DMS153 (cell line): ENCODE results near the gene COL6A2.
"Not testable (repeated sequence)": the region's sequence is repeated elsewhere in the genome, so short reads cannot be mapped to it uniquely, and the experiment has no call there.

Experiments used
- DNase-seq: peaks from one replicate; lab custom pipeline; 2025; lab: John Stamatoyannopoulos, UW

The COL6A2 gene

DNA sequence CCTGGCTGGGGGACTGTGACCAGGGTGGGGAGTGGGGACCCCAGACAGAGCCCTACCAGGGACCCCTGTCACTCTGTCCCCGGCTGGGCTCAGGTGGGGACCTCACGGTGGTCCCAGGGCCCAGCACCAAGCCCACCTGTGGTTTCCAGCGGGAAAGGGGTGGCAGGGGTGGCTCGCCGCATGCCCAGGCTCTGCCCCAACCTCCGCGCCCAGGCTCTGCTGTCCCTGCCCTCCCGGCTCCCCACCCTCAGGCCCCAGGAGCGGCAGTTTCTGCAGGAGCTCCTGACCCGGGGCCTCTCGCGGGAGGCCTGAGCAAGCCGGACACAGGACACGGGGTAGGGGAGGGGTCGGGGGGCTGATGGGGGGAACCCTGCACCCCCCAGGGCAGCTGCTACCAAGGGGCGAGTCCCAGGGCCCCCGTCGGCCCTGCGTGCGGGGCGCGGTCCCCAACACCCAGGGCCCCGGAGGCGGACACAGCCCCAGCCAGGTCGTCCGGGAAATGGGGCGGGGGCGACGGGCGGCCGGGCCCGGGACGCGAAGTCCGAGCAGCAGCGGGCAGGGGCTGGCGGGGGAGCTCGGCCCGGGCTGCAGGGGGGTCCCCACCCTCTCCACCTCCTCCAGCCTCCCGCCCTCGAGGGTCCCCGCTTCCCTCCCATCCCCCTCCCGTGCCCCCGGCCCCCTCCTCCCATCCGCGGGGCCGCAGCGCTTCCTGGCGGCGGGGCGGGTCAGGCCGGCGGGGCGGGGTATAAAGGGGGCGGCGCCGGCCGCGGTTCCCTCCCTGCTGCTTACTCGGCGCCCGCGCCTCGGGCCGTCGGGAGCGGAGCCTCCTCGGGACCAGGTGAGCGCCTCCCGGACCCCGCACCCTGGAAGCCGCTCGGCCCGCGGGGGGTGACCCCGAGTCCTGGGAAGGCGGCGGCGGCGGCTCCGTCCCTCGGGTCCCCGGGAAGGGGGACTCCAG, at the start of gene COL6A2:
Gene COL6A2, plus strand, starts transcription at position 777 of the 958 bp plus-strand sequence.
- DNase-seq, result no peak

DNA sequence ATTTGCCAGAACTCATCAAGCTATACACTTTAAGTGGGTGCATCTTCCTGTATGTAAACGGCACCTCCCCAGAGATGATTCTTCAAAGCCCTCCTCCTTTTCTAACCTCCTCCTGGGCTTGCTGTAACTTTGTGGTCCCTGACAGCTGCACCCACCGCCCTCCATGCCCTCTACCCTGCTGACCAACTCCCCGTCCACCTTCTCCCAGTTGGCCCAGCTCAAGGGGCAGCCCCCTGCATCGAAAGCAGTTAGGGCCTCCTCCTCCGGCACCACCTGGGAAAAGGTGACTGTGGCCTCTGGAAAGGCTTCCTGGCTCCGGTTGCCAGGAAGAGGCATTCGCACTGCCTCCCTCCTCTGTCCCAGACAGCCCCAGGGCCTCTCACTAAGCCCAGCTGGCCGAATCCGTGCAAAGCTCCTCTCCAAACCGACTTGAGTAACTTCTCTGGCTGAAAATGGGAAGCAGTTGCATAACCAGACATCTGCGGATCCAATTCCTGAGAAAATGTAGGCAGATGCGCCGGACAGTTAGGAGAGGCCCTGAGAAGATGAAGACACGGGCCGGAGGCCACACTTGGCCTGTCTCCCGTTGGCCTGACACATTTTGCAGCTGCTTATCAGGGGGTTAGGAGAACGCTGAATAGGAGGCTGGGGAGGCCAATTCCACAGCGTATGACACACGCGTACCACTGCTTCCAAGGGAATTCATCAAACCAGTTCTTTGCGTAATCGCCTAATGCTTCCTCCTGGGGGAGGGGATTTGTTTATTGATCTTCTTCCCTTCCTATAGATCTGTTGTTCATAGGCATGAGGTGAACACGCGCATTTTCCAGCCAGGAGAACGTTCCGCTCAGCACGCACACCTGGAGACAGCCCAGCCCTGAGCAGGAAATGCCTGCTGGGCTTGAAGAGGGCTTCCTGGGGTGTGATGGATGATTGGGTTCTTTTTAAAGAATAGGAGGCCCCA, 48.7 kb upstream of the COL6A2 start:
- DNase-seq, result peak; percentile 22

DNA sequence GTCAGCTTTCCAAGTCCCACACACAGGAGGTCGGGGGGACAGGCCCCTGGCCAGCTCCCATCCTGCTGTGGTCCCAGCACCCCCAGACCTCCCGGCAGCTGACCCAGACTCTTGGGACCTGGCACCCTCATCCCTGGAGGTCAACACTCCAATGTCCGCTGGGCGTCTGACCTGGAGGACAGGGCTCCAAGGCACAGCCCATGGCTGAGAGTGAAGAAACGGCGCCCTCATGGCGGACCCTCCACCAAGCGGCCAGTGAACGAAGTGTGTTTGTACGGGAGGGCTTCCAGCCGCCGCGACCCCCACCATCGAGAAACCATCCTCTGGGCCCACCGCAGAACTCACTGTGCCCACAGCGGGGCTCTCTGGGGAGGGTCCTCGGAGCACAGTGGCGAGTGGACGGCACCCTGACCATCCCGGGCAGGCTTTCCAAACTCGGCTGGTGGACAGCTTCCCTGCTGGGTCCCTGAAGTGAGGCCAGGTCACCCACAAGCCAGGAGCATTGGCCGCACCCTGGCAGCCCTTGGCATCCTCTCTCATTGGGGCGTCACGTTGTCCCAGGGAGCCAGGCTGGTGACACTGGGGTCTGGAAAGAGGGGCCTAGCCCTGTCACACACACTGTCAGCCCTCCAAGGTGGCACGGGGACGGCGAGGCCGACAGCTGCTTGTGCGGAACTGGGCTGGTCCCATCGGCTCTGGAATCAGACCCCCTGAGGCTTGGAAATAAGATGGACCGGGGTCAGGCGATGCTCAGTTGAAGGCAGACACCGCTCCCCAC, 47.8 kb upstream of the COL6A2 start:
- DNase-seq, result no peak

DNA sequence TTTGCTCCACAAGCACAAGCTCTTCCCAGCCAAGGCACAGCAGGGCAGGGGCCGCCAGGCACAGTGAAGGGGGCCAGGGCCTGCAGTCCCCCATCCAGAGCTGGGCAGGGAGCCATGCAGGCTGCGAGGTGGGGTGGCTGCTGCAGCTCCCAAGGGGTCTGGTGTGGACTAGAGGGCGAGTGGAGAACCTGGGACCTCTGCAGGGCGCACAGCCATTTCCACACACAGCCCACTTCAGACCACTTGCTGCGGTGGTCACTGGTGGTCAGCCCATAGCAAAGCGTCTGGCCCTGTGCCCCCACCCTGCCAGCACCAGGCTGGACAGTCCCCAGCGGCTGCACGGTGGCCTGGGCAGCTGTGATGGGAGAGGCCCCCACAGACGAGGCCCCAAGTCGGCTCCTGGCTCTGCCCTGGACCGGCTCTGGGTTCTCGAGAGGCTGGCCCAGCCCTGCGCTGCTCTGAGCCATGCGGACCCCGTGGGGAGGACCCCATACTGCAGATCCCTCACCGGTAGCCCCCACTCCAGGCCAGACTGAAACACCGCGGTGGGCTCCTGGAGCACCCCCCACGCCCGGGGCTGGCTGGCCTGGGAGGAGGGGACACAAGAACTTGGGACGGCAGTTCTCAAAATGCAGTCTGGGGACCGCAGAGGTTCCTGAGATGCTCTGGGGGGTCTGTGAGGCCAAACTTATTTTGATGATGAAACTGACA, 47.1 kb upstream of the COL6A2 start:
- no peak for DNase-seq

DNA sequence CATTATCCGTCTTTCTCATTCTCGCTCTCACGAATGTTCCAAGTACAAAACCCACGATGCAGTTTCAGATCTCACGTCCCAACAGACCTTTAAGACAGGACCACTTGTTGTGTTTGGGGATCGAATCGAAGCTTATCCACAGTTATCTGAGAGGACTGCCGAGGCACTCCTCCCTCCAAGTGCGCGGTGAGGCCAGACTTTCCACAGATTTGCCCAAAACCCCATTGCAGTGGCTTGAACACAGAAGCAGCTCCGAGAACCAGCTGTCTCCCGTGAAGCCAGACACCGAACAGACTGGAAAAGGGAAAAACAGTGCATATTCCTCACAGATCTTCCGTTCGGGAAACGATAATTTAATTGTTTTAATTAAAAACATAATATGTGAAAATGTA, 46.5 kb upstream of the COL6A2 start:
- DNase-seq, result no peak

DNA sequence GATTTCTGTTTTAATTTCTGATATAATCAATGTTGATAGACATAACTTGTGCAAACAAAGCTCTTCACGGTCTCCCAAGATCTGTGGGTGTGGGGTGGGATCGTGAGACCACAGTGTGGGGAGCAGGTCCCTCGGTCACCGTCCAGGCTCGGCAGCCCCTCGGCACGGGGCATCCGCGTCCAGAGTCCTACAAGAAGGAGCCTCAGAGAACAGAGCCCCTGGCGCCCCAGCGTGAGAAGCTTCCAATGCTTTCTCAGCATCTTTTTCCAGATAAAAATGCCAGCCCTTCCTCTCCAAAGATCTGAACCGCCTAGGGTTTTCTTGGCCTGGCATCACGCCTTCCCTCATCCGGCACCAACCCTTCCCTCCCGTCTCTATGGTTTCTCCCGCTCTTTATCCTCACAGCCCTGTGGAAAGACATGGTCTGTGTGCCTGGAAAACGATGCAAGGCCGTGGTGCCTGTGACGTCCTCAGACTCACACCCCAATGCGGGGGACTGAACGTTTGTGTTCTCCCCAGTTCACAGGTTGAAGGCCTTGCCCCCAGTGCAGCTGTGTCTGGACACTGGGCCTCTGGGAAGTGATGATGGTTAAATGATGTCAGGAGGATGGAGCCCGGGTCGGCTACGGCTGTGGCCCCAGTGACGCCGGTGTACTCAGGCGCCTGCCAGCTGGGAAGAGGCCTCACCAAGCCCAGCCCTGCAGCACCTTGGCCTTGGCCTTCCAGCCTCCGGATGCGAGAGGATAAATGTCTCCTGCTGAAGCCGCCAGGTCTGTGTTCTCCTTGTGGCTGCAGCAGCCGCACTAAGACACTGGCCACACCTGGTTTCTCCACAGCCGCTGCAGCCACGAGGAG, 45.9 kb upstream of the COL6A2 start:
- DNase-seq, result no peak

DNA sequence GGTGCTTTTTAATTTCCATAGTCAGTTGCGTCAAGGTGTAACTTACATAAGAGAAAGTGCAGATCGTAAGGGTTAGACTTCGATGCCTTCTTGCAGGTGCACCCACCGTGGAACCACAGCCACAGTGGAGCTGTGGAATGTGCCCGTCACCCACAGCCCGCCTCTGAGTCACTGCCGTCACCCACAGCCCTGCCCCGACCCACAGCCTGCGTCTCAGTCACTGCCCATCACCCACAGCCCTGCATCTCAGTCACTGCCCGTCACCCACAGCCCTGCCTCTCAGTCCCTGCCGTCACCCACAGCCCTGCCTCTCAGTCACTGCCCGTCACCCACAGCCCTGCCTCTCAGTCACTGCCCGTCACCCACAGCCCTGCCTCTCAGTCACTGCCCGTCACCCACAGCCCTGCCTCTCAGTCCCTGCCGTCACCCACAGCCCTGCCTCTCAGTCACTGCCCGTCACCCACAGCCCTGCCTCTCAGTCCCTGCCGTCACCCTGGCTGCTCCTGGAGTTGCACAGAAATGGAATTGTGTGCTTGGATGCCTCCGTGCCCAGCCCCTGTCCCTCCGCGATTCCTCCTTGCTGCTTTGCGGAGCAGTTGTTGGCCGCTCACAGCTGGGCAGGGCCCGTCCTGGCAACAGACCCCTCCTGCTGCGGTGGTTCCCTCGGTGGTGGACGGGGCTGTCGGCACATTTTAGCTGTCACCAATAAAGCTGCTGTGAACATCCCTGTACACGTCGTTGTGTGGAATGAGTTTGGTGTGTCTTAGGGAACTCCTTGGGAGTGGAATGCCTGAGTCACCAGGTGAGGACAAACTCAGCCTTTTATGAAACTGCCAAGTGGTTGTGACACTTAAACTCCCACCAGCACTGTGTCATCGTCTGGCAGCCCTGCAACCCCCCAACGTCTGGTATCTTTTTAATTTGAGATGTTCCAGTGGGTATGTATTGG, 44.9 kb upstream of the COL6A2 start:
- DNase-seq, result no peak

DNA sequence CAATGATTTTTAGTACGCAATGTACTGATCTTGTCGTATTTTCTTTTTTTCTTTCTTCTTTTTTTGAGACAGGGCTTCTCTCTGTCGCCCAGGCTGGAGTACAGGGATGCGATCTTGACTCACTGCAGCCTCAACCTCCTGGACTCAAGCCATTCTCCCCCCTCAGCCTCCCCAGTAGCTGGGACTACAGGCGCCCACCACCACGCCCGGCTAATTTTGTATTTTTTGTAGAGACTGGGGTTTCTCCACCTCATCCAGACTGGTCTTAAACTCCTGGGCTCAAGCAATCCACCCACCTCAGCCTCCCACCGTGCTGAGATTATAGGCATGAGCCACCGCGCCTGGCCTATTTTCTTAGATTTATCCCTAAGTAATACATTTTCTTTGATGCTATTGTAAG, 43.9 kb upstream of the COL6A2 start:
- no peak for DNase-seq

DNA sequence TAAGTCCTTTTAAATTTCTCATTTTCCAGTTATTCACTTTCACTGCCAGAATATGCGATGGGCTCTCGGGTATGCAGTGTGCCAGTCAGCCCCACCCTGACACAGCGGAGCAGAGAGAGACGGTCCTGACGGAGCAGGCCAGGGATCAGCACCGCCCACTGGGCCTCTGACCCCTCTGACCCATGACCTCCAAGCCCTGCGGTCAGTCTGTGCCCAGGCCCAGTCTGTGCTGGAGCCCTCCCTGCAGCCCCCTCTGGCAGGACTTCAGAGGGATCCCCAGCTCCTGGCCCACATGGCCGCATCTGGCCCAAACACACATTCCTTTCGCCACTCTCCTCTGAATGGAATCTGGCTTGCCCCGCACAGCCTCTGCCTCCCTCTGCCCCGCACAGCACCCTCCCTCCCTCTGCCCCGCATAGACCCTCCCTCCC, 43.4 kb upstream of the COL6A2 start:
- DNase-seq, result no peak

DNA sequence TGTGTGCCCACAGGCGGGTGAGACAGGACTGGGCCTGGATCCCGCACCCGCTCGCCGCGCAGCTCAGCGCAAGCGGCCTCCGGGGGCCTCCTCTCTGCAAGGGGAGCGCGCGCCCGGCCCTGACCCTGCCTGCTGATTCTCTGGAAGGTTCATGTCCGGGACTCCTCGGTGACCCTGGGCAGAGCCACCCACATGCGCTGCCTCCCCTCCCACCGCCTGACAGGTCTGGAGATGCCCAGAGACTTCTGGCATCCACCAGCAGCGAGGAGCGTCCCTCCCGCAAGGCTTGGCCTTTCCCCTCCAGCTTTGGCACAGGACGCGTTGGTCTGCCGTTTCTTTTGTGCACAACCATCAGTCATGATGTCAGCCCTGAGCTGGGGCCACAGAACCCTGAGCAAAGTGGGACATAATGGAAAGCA, 42.0 kb upstream of the COL6A2 start:
- no peak for DNase-seq

DNA sequence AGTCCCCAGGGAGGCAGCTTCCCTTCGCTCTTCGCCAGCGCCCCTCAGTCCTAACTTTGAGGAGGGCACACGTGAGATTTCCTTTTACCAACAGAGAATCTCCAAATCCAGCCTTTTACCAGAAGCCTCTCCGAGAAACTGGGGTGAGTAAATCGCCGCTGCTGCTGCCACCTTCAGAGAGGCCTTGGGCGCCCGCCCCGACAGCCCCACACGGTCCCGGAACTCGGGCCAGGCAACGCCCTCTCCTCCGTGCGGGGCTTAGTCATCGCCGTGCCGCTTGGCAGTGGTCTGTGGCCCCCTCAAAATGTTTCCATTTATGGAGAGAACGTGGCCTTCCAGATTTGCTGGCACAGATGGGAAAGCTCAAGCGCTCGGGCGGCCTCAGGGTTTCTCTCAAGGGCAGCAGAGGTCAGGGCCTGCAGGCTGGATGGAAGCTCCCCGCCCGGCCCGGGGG, 41.4 kb upstream of the COL6A2 start:
- DNase-seq, result no peak

DNA sequence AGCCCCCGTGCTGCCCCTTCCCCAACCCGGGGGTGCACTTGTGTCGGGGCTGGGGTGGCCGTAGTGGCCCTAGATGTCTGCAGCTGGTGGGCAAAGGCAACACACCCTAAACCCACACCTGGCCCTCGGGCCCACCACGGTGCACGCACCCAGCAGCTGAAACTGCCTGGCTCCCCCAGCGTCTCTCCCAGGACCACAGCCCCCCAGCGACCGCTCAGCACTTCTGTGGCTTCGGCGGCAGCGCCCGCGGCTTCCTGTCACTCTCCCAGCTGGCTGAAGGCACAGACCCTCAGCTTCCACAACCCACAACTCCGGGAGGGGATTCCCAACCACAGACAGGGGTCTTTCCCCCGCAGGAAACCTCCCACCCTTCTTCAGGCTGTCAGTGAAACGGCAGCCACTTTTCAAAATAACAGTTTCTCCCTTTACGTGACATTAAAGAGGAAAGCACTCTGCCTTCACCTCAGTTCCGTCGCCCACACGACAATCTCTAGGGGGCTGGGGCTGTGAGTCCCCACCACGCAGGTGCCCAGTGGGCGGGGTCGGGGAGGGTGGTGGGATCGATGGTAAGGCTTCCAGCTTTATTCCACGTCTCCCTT, 40.7 kb upstream of the COL6A2 start:
- no peak for DNase-seq

DNA sequence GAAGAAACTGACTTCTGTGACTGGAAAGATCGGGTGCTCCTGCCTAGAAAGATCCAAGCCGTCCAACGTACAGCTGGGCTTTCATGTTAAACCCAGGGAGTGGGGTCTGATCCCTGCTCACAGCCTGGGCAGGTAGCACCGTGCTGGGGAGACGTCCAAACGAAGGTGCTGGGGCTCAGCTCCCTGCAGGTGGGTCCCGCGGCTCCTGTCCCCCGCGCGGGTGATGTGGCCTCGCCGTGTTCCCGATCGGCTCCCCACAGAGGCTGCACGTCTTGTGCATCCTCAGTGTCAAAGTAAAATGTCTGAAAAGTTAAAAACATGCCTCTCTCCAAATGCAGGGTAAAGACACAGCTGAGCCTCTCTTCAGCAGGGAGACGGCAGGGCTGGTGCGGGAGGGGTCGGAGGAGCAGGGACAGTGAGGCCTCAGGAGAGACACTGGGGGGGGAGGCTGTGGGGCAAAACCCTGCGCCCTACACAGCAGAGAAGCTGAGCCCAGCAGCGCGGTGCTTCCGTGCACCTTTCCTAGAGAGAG, 40.1 kb upstream of the COL6A2 start:
- no peak for DNase-seq

DNA sequence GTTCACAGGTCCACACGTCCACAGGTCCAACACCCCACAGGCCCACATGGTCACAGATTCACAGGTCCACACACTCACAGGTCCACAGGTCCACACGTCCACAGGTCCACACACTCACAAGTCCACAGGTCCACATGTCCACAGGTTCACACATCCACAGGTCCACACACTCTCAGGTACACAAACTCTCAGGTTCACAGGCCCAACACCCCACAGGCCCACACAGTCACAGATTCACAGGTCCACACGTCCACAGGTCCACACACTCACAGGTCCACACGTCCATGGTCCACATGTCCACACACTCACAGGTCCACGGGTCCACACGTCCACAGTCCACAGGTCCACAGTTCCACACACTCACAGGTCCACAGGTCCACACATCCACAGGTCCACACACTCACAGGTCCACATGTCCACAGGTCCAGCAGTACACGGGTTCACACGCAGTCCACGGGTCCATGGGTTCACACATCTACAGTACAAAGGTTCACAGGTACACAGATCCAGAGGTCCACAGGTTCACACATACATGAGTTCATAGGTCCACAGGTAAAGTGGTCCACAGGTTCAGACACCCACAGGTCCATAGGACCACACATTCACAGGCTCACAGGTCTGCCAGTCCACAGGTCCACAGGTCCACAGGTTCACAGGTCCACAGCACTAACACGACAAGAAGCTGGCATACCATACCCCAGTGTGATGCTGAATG, 39.3 kb upstream of the COL6A2 start:
- DNase-seq, result no peak

DNA sequence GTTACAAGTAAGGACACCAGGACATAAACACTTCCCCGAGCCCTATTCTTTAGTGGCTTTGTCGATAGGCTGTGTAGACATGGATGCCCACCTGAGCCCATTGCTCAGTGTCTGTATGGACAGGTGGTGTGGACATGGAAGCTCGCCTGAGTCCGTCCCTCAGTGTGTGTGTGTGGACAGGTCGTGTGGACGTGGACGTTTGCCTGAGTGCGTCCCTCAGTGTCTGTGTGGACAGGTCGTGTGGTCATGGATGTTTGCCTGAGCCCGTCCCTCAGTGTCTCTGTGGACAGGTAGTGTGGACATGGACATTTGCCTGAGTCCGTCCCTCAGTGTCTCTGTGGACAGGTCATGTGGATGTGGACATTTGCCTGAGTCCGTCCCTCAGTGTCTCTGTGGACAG, 38.7 kb upstream of the COL6A2 start:
- no peak for DNase-seq

DNA sequence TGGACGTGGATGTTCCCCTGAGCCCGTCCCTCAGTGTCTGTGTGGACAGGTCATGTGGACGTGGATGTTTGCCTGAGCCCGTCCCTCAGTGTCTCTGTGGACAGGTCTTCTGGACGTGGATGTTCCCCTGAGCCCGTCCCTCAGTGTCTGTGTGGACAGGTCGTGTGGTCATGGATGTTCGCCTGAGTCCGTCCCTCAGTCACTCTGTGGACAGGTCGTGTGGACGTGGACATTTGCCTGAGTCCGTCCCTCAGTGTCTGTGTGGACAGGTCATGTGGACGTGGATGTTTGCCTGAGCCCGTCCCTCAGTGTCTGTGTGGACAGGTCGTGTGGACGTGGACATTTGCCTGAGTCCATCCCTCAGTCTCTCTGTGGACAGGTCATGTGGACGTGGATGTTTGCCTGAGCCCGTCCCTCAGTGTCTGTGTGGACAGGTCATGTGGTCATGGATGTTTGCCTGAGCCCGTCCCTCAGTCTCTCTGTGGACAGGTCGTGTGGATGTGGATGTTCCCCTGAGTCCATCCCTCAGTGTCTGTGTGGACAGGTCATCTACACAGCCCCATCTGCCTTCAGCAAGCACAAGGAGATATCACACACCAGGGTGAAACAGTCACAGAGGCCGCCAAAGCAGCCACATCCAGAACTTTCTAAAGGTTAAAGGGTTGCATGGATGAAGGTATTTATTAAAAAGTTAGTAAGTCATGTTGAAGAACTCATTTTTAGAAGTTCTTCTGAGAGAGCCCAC, 38.0 kb upstream of the COL6A2 start:
- not testable (repeated sequence) for DNase-seq

DNA sequence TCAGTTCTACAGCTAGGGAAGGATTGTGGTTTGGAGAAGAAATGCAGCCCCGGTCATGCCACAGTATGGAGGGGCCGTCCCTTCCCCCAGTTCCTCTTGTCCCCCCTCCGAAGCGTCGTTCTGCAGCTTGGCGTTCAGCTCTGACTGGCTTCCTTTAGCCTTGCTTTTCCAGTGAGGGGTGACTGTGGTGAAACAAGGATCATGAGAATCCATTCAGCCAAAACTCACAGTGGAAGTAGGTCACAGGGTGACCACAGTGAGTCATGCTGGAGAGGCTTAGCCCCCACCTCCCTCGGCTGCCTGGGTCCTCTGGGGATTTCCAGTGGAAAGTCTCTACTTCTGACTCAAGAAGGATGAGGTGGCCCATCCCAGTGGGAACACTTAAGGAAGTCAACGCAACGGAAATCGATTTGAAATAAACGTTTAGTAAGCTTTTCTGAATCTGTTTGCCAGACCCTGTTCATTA, 37.3 kb upstream of the COL6A2 start:
- DNase-seq, result no peak
